NCI-H1417 (cell line): ENCODE data around the gene FTSJ3.
A peak's percentile ranks its signal among the peaks of the same experiment; 100 is the strongest.

ENCODE experiments used
- DNase-seq, 3 experiments: peaks; one replicate each; lab custom pipeline; 2025; lab: John Stamatoyannopoulos, UW

FTSJ3 gene

DNA sequence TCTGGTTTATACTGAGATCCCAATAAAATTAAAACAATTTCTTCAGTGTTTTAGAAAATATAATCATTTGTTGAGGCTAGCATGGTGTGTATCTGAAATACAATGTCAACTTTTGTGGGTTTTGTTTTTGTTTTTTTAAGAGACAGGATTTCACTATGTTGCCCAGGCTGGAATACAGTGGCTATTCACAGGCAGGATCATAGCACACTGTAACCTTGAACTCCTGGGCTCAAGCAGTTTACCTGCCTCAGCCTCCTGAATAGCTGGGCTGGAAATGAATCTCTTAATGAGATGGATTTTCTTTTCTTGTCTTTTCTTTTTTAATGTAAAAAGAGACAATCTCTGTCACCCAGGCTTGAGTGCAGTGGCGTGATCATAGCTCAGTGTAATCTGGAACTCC is 41.3 kb downstream of the FTSJ3 start:
- no peak for DNase-seq

DNA sequence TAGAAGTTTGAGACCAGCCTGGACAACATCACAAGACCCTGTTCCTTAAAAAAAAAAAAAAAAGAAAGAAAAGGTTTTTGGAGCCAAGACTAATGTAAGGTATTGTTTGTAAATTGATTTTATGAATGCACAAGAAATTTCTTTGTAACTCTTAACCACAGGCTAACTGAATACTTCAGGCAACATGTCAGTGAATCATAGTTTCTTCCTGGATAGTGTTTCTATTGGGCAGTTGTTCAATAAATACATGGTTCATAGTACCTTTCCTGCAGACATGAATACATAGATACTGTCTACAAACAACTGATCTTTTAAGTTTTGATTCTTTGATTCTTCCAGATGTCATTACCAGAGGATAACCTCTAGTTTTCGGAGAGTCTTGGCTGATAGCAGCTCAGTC is 41.9 kb downstream of the FTSJ3 start:
- DNase-seq, result no peak

DNA sequence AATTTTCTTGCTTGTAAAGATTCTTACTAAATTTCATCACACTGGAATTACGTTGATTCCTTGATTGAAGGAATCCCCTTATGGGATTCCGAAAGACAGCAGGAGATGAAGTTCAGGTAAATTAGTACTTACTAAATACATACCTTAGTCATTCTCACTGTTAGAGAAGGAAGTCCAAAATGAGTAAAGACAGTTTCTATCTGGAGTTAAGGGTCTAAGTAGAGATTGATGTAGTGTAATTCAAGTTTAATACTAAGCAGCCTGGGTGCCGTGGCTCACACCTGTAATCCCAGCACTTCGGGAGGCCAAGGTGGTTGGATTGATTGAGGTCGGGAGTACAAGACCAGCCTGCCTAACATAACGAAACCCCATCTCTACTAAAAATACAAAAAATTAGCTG is 43.9 kb downstream of the FTSJ3 start:
- no peak for DNase-seq

DNA sequence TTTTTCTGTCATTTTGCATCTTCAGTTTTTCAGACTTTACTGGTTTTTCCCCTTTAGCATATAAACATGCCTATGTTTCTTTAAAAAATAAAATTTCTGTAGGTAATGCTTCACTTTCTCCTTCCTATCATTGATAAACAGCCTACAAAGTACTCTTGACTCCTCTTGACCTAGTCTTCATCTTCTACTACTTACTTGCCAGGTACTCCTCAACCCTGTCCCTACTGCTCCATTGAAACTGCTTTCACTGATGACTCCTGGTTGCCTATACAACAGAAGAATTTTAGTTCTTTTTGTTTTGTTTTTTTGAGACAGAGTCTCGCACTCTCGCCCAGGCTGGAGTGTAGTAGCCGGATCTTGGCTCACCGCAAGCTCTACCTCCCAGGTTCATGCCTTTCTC is 46.5 kb downstream of the FTSJ3 start:
- DNase-seq, result no peak

DNA sequence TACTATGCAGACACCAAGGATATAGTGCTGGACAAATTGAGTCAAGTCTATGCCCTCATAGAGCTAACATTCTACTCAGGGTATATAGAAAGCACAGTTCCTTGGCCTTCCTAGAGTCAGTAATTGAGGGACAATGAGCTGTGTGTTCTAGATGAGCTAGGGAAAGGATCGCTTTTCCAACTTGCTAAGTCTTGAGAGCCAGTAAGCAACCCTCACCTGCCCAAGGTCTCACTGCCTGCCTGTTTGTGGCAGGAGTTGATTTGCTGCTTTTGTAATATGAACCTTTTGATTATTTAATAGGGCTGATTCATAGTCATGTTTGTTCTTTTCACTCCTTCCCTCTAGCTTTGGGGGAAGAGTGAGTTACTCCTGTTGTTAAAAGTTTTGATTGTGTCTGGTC is 47.0 kb downstream of the FTSJ3 start:
- no peak for DNase-seq

DNA sequence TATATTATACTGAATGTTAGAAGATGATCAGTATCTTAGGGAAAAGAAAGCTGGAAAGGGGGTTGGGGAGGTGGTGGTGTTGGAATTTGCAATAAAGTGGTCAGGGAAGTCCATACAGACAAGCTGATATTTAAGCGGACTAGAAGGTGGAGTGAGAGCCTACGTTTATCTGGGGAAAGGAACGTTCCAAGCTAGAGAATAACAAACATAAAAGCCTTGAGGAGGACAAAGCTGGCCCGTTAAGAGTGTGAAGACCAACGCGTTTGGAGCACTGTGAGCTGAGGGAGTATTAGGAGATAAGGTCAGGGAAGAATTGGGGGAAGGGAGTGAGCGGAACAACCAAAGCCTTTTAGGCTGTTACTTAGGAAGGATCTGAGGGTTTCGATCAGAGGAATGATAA is 52.0 kb downstream of the FTSJ3 start:
- DNase-seq, result no peak

DNA sequence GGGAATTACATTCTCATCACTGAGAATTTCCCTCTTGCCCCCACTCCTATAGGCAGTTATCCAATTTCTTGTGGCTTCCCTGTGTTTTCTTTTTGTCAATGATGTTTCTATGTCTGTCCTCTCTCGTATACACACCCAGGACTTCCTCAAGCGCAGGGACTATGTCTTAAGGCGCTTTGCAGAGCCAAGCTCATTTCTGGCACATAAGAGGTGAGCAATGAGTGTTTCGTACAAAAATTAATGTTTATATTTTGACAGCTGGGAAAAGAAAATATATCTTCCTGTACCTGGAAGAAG is 52.5 kb downstream of the FTSJ3 start:
- DNase-seq, result no peak

DNA sequence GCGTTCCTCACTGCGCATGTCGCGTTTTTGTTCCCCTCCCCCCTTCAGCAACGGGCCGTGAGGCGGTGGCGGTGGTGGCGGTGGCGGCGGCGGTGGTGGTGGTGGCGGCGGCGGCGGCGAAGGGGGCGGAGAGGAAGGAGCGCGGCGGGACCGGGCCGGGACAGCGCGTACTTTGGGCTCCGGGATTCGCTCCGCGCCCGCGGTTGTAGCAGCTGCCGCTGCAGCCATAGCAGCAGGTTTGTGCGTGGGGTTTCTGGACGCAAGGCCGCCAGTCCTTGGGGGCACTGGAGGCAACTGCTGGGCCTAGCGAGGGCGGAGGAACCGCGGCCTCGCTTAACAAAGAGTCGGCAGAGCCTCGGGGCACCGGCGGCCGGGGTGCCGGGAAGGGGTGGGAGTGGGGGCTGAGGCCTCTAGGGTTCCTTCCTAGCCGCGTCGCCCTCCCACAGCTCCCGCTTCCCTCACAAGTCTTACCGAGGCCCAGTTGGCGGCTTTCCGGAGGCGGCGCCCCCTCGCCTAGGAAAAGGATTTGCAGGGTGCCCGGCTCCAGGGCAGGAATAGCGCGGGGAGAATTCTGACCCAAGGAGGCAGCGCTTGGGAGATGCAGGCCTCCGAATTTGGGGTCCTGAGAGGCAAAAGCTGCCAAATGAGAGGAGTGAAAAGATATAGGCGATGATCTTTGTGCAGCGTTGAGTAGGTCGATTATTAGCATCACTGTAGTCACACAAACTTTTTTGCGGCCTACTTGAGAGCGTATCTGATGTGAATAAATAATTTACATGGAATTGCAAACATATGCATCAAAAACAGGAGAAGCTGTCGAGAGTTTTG is 53.1 kb downstream of the FTSJ3 start, which contains the start of gene DDX42:
Gene DDX42 (plus strand): TSS at position 30 of the 828 bp plus-strand sequence. CDS start 12,880 bp downstream, outside the sequence.
- peak; percentile 22 to 81 (median 79) for DNase-seq

DNA sequence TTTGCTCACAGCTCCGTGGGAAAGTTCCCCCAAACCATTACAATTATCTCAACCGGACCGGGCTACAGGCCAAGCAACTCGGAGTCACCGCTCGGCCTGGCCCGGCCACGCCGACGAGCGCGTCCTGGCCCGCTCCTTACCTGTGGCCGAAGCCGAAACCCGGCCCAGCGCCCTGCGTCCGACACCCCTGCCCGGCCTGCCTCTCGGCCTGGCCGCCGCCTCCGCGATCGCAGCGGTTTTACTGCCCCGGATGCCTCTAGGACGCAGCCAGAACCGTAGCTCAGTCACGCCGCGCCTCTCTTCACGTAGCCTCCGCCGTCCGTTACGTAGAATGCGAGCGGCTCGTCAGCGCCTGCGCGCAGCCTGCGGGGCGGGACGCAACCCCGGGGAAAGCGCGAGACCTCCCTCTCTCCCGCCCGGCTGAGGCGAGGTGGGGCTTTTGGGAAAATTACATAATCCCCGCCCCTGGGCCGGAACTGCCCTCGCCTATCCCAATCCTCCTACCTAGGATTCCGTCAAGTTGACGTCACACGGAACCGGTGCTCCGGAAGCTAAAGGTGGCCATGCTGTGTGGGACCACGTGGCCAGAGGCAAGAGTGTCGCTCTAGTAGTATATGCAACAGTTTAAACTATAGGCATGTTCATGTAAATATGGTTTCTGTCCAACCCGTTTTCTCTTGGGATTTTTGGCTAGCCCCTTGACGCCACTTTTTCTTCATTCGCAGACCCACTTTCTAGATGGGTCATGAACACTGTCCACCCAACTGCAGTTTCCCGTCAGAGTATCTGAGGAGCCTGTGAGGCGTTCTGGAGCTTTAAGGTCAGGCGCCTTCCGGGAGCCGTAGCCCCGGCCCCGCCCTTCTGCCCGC is 54.0 kb downstream of the FTSJ3 start, which contains the start of gene CCDC47:
Gene CCDC47 (minus strand): TSS at position 326 of the 869 bp plus-strand sequence. CDS start 7,422 bp downstream, outside the sequence.
- peak; percentile 98 to 100 (median 98) for DNase-seq

DNA sequence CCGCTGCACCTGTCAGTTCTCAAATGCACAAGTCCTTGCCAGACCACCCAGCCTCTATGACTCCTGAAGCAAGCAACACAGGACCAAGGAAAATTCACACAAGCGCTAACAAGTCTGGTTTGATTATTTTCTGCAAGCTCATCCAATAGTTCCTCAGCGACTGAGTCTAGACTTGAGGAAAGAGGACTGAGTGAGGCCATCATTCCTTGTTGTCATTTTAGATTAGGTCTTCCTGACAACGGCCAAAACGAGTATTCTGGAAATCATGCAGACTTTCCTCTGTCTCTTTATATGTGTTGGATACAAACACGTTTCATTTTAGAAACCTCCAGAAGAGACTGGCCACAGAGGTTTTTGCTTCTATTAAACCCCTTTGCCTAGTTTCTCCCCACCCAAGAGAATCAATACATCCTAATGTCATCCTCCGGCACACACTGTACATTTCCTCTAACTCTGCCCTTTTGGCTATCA is 54.6 kb downstream of the FTSJ3 start:
- DNase-seq, result peak in 2 of 3 experiments; percentile 30 to 63
